Endometrial microvascular endothelial cells (primary cell): ENCODE results near the gene MARK3. TPM values are rescaled to one million over a fixed set of nuclear protein-coding genes. Genes with fewer than 3 reads are reported as not detected.

Source experiments
- in situ Hi-C: cut with HindIII; loops from 2 replicates; pipeline ENCODE4 v1.10.0; 2017; ENCODE audit warnings: low sequenced_read_pairs, low pct_unique_long_range_greater_than_20kb; ENCODE audit errors: inconsistent ontology term
- total RNA-seq: library from RNA; depleted of rRNA; stranded (reverse); fragments of >200 nt; gene quantifications from one replicate; pipeline ENCODE4 v1.2.3, GENCODE V29; 2015; ENCODE audit errors: inconsistent ontology term

Gene MARK3
- total RNA-seq, 1 donor from 2014 or later, result 61.6 TPM

- in situ Hi-C loops, result no loop called here
Observed at GRCh38 chr14:103528587-103529382, 143.6 kb downstream of the MARK3 start, which contains the start of gene TRMT61A. TRMT61A (plus strand) TSS chr14:103529196; CDS start chr14:103529979, 783 bp downstream.

GRCh38 chr14:103529383-103530365 is 144.5 kb downstream of the MARK3 start:
- in situ Hi-C loops, result no loop called here

GRCh38 chr14:103530390-103530789 is 145.2 kb downstream of the MARK3 start:
- in situ Hi-C loops, result no loop called here

GRCh38 chr14:103530831-103531230 is 145.6 kb downstream of the MARK3 start:
- in situ Hi-C loops, result no loop called here

GRCh38 chr14:103531421-103532215 is 146.4 kb downstream of the MARK3 start:
- in situ Hi-C loops, result no loop called here

- in situ Hi-C loops, result no loop called here
Observed at GRCh38 chr14:103532216-103533136, 147.3 kb downstream of the MARK3 start.

- in situ Hi-C loops, result no loop called here
Observed at GRCh38 chr14:103533137-103533998, 148.2 kb downstream of the MARK3 start.

GRCh38 chr14:103533999-103534575 is 148.9 kb downstream of the MARK3 start:
- in situ Hi-C loops, result no loop called here

- in situ Hi-C loops, result no loop called here
Observed at GRCh38 chr14:103534576-103535061, 149.4 kb downstream of the MARK3 start.

GRCh38 chr14:103535081-103535890 is 150.1 kb downstream of the MARK3 start:
- in situ Hi-C loops, result no loop called here

GRCh38 chr14:103535891-103536565 is 150.8 kb downstream of the MARK3 start:
- in situ Hi-C loops, result no loop called here

GRCh38 chr14:103536693-103537092 is 151.5 kb downstream of the MARK3 start:
- in situ Hi-C loops, result no loop called here

- in situ Hi-C loops, result no loop called here
Observed at GRCh38 chr14:103537175-103537990, 152.2 kb downstream of the MARK3 start.

GRCh38 chr14:103538291-103539055 is 153.3 kb downstream of the MARK3 start:
- in situ Hi-C loops, result no loop called here
